T1000 (cell line): ENCODE measurements around the gene BMP3.
"Not testable (repeated sequence)": the region's sequence is repeated elsewhere in the genome, so short reads cannot be mapped to it uniquely, and the experiment has no call there.

Experiments used
- DNase-seq: peaks from one replicate; lab custom pipeline; 2025; ENCODE audit warnings: mixed read lengths; lab: John Stamatoyannopoulos, UW

BMP3 gene, protein sequence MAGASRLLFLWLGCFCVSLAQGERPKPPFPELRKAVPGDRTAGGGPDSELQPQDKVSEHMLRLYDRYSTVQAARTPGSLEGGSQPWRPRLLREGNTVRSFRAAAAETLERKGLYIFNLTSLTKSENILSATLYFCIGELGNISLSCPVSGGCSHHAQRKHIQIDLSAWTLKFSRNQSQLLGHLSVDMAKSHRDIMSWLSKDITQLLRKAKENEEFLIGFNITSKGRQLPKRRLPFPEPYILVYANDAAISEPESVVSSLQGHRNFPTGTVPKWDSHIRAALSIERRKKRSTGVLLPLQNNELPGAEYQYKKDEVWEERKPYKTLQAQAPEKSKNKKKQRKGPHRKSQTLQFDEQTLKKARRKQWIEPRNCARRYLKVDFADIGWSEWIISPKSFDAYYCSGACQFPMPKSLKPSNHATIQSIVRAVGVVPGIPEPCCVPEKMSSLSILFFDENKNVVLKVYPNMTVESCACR

GRCh38 chr4:81030061-81030980, at the start of gene BMP3:
Gene BMP3, plus strand, starts transcription at chr4:81030708. Its CDS starts 577 bp downstream, at chr4:81031285.
- DNase-seq = peak; percentile 10

GRCh38 chr4:80986011-80986410, 44.5 kb upstream of the BMP3 start:
- DNase-seq = no peak

GRCh38 chr4:80989921-80990544, 40.5 kb upstream of the BMP3 start:
- DNase-seq = peak; percentile 2

DNA sequence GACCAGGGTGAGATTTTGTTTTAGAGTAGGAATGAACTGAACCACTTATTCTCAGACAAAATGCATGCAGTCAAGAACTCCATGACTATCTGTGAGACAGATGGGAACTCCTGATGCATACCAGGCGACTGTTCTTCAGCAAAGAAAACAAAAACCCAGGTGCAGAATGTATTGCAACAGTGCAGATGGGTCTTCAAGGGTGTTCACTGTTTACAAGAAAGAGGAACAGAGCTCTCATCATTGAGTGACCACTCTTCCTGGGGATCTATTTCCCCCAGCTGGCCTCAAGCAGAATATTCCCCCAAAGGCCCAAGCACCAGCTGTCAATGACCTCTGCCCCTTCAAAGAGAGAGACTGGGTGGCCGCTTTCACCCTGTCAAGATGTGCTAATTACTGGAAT, 39.7 kb upstream of the BMP3 start:
- no peak for DNase-seq

GRCh38 chr4:80999943-81000342, 30.6 kb upstream of the BMP3 start:
- DNase-seq = no peak

- DNase-seq = no peak
Observed at GRCh38 chr4:81003597-81004111, 26.9 kb upstream of the BMP3 start.

- no peak for DNase-seq
Observed at GRCh38 chr4:81007417-81007816, 23.1 kb upstream of the BMP3 start.

GRCh38 chr4:81016566-81016965, 13.9 kb upstream of the BMP3 start:
- DNase-seq = not testable (repeated sequence)

DNA sequence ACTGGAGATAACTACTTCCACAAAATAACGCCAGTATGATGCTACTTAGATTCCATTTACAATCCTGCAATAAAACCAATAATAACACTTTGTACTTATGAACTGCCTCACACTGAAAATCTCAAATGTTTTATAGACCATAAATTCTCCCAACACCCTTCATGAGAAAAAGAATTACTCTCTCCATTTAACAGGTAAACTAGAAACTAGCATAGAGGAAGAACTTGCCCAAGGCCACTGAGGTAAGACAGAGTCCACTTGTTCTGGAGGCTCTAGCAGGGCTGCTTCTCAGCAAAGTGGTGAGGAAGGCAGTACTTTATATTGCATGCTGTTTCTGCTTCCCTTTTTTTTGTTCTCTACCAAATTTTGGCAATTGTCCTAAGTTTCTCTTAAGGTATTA, 11.5 kb upstream of the BMP3 start:
- no peak for DNase-seq

DNA sequence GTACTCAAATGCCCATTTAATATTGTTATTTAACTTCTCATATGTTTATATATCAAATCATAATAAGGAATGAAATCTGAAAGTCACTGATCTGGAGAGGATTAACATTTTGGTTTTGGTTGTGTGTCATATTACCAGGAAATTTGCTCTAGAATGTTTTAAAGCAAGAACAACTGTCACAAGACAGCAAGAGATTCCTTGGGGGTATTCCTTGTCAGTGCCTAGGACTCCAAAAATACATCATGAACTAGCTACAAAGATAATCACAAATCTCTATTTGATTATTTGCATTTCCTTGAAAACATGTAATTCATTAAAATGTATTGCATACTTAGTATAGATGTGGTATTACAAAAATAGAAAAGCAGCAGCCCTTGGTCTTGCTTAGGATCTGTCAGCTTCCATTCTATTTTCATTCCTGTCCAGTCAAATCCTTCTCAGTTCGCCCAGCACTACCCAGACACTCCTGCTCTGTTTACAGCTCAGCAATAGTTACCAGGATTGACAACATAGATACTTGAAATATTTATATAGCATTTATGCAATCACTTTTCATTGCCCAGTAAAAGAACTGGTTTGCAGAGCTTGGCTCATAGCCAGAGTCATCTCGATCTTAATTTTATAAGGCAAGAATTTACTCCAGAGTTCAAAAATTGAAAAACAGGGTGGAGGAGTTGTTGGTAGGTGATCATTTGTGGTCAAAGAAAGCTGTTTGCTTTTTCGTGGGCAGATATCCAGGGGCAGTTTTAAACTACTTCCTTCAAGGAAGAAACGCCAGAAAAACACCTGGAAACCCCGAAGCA, 9.2 kb upstream of the BMP3 start:
- DNase-seq = no peak

DNA sequence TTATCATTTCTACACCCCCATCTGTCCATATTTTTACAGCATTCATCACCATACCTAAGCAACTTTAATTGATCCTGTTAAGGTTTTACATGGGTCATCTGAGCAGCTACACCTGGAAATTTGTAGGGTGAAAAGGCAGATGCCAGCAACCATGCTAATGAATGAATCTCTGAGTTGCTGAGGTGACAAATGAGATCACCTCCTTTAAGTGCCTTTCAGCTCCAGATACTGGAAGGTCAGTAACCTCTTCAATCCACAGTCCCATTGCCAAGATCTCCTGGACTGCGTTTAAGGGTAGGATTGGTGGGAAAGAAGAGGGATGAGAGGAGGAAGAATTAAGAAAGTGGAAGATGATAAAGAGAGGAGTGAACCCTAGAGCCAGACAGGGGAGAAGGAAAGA, 8.5 kb upstream of the BMP3 start:
- no peak for DNase-seq

DNA sequence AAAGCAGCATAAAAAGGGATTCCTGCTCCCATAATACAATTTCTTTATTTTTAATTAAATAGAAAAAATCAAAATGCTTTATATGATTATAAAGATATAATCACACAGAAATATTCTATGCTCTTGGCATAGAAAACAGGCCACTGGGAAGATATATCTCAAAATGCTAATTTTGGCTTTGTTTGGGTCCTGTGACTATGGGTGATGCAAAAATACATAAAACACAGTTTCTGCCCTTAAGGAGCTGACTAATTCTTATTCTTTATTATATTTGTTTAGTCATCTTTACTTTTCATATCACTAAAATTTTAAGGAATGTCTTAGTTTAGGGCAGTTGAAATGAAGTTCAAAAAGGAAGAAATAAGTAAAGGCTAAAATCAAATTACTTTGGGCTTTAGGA, 7.0 kb upstream of the BMP3 start:
- no peak for DNase-seq

DNA sequence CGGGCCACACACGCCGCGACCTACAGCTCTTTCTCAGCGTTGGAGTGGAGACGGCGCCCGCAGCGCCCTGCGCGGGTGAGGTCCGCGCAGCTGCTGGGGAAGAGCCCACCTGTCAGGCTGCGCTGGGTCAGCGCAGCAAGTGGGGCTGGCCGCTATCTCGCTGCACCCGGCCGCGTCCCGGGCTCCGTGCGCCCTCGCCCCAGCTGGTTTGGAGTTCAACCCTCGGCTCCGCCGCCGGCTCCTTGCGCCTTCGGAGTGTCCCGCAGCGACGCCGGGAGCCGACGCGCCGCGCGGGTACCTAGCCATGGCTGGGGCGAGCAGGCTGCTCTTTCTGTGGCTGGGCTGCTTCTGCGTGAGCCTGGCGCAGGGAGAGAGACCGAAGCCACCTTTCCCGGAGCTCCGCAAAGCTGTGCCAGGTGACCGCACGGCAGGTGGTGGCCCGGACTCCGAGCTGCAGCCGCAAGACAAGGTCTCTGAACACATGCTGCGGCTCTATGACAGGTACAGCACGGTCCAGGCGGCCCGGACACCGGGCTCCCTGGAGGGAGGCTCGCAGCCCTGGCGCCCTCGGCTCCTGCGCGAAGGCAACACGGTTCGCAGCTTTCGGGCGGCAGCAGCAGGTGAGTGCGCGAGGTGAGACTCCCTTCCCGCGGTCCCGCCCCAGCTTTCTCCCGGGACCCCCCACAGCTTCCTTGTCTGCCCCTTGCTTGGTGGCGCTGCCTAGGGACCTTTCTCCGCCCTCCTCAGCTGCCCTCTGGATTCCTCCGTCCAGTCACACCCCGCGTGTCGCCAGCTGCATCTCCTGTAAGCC, 678 bp downstream of the BMP3 start:
- no peak for DNase-seq

- DNase-seq = no peak
Observed at GRCh38 chr4:81031796-81032551, 1.5 kb downstream of the BMP3 start.

- DNase-seq = no peak
Observed at GRCh38 chr4:81032771-81033684, 2.5 kb downstream of the BMP3 start.

- no peak for DNase-seq
Observed at GRCh38 chr4:81038636-81039350, 8.3 kb downstream of the BMP3 start.

- DNase-seq = no peak
Observed at GRCh38 chr4:81039351-81039972, 9.0 kb downstream of the BMP3 start.
